H1 (cell line): ENCODE results near the gene MEIS2. TPM values are rescaled to one million over a fixed set of nuclear protein-coding genes. Genes with fewer than 3 reads are reported as not detected.

ENCODE experiments used
- CTCF ChIA-PET: fragments of 300-600 bp; sonication (Branson Sonifier 250); formaldehyde crosslinking; loops from one replicate; lab custom pipeline; 2021; ENCODE audit not compliant: partially characterized antibody; lab: Charles Lee
- POLR2A ChIA-PET: fragments of 300-600 bp; sonication (Branson Sonifier 250); formaldehyde crosslinking; loops from one replicate; lab custom pipeline; 2021; ENCODE audit warnings: inconsistent platforms; ENCODE audit not compliant: partially characterized antibody; lab: Charles Lee
- DNase-seq, 2 experiments: peaks; one replicate each; pipeline versions ENCODE4 v3.0.0 to v3.0.0-alpha.2; 2010 to 2022; ENCODE audit warnings: low spot score in 2 of 2, low read depth in 1 of 2, mixed read lengths in 1 of 2
- FAIRE-seq: peaks from 2 replicates; lab custom pipeline; 2011; peaks lifted over from hg19 to GRCh38; lab: Jason Lieb, UNC
- H2AFZ ChIP-seq: 2 replicates; pipeline ENCODE4 v1.8.1; 2012; ENCODE audit warnings: low read length, inconsistent platforms
- H2AK5ac ChIP-seq: 2 replicates; pipeline ENCODE4 v1.6.1; 2013; ENCODE audit warnings: low read depth, low read length
- H2BK120ac ChIP-seq: replicated peaks from 2 replicates; pipeline ENCODE3; 2013; ENCODE audit warnings: low read depth, low read length, inconsistent platforms
- H2BK12ac ChIP-seq: 2 replicates; pipeline ENCODE4 v1.6.1; 2013; ENCODE audit warnings: low read depth, low read length
- H2BK15ac ChIP-seq: 2 replicates; pipeline ENCODE4 v1.6.1; 2013; ENCODE audit warnings: low read length
- H2BK20ac ChIP-seq: 2 replicates; pipeline ENCODE4 v1.6.1; 2013; ENCODE audit warnings: low read length
- H2BK5ac ChIP-seq: 2 replicates; pipeline ENCODE4 v1.6.1; 2013; ENCODE audit warnings: low read depth, low read length
- H3K14ac ChIP-seq: 2 replicates; pipeline ENCODE4 v1.6.1; 2013; ENCODE audit warnings: inconsistent platforms; ENCODE audit not compliant: insufficient read length
- H3K18ac ChIP-seq: 2 replicates; pipeline ENCODE4 v1.6.1; 2013; ENCODE audit warnings: low read length; ENCODE audit errors: extremely low read depth
- H3K23ac ChIP-seq: 2 replicates; pipeline ENCODE4 v1.6.1; 2013; ENCODE audit warnings: inconsistent platforms; ENCODE audit not compliant: insufficient read length
- H3K23me2 ChIP-seq: 2 replicates; pipeline ENCODE4 v1.6.1; 2013; ENCODE audit warnings: low read depth, low read length
- H3K27ac ChIP-seq: 2 replicates; pipeline ENCODE4 v1.6.1; 2011; ENCODE audit warnings: low read depth, low read length, inconsistent platforms
- H3K27me3 ChIP-seq, 4 experiments: replicated peaks in 1 of 4; 1 replicate in 1 of 4; 2 replicates in 3 of 4; pipeline versions ENCODE4 v1.6.1 to v1.8.1; 2011 to 2013; ENCODE audit warnings: low read length in 3 of 4, mild to moderate bottlenecking in 3 of 4, inconsistent platforms in 2 of 4, mixed read lengths in 2 of 4, moderate library complexity in 1 of 4; ENCODE audit not compliant: control insufficient read depth in 3 of 4, insufficient read depth in 3 of 4; ENCODE audit errors: extremely low read depth in 1 of 4
- H3K36me3 ChIP-seq, 4 experiments: 2 replicates each; pipeline versions ENCODE4 v1.6.1 to v1.8.1; 2011 to 2013; ENCODE audit warnings: mild to moderate bottlenecking in 4 of 4, low read length in 3 of 4, moderate library complexity in 2 of 4, control low read depth in 1 of 4, inconsistent platforms in 1 of 4; ENCODE audit not compliant: insufficient read depth in 4 of 4, control insufficient read depth in 2 of 4
- H3K4ac ChIP-seq: replicated peaks from 2 replicates; pipeline ENCODE3; 2013; ENCODE audit warnings: low read length, low read depth, mixed read lengths, inconsistent platforms; ENCODE audit not compliant: insufficient read length
- H3K4me1 ChIP-seq, 4 experiments: replicated peaks in 1 of 4; 1 replicate in 1 of 4; 2 replicates in 3 of 4; pipeline versions ENCODE4 v1.6.1 to v1.8.1; 2011 to 2013; ENCODE audit warnings: low read length in 3 of 4, inconsistent platforms in 2 of 4, mixed read lengths in 1 of 4; ENCODE audit not compliant: insufficient read depth in 4 of 4, control insufficient read depth in 3 of 4
- H3K4me2 ChIP-seq, 2 experiments: 2 replicates each; pipeline versions ENCODE4 v1.6.1 to v1.8.1; 2011 to 2013; ENCODE audit warnings: low read depth in 2 of 2, low read length in 2 of 2, control low read depth in 1 of 2, inconsistent platforms in 1 of 2, mild to moderate bottlenecking in 1 of 2; ENCODE audit not compliant: insufficient read depth in 1 of 2
- H3K4me3 ChIP-seq, 4 experiments: fragments of 200-600, 300-600 bp in 1 of 4; sonication (generic), shearing (Covaris generic), sonication (Bioruptor Twin) in 1 of 4; 2 replicates each; pipeline versions ENCODE4 v1.5.1 to v1.8.1; 2011 to 2016; ENCODE audit warnings: low read length in 4 of 4, low read depth in 3 of 4, control low read depth in 2 of 4, inconsistent platforms in 2 of 4, mild to moderate bottlenecking in 2 of 4, mixed read lengths in 1 of 4, moderate library complexity in 1 of 4; ENCODE audit not compliant: insufficient read depth in 2 of 4; ENCODE audit errors: extremely low read depth in 1 of 4
- H3K56ac ChIP-seq: replicated peaks from 2 replicates; pipeline ENCODE3; 2013; ENCODE audit warnings: low read depth, mild to moderate bottlenecking, mixed read lengths, low read length, inconsistent platforms; ENCODE audit not compliant: insufficient read length
- H3K79me1 ChIP-seq: 2 replicates; pipeline ENCODE4 v1.6.1; 2013; ENCODE audit warnings: low read depth, low read length, control low read depth
- H3K79me2 ChIP-seq, 2 experiments: 2 replicates each; pipeline versions ENCODE4 v1.6.1 to v1.8.1; 2012 to 2013; ENCODE audit warnings: low read length in 2 of 2, mild to moderate bottlenecking in 2 of 2, inconsistent platforms in 1 of 2; ENCODE audit not compliant: insufficient read depth in 2 of 2, control insufficient read depth in 1 of 2
- H3K9ac ChIP-seq, 4 experiments: replicated peaks in 1 of 4; 1 replicate in 1 of 4; 2 replicates in 3 of 4; pipeline versions ENCODE4 v1.6.1 to v1.8.1; 2011 to 2013; ENCODE audit warnings: low read depth in 3 of 4, low read length in 3 of 4, control low read depth in 2 of 4, mild to moderate bottlenecking in 2 of 4, moderate library complexity in 2 of 4, inconsistent platforms in 1 of 4; ENCODE audit errors: extremely low read depth in 1 of 4
- H3K9me3 ChIP-seq, 2 experiments: 2 replicates each; pipeline versions ENCODE4 v1.6.1 to v1.8.1; 2012 to 2013; ENCODE audit warnings: mild to moderate bottlenecking in 2 of 2, moderate library complexity in 2 of 2, control low read depth in 1 of 2, inconsistent platforms in 1 of 2, low read depth in 1 of 2, low read length in 1 of 2, mixed read lengths in 1 of 2; ENCODE audit not compliant: insufficient read depth in 2 of 2
- H4K20me1 ChIP-seq, 2 experiments: replicated peaks in 1 of 2; 2 replicates each; pipeline versions ENCODE3 to v1.8.1; 2011 to 2013; ENCODE audit warnings: inconsistent platforms in 2 of 2, low read length in 2 of 2, mild to moderate bottlenecking in 1 of 2; ENCODE audit not compliant: insufficient read depth in 2 of 2, control insufficient read depth in 1 of 2
- H4K5ac ChIP-seq: 2 replicates; pipeline ENCODE4 v1.6.1; 2013; ENCODE audit warnings: low read length, low read depth, mixed read lengths, inconsistent platforms; ENCODE audit not compliant: insufficient read length
- H4K8ac ChIP-seq: 2 replicates; pipeline ENCODE4 v1.8.0; 2013; ENCODE audit warnings: mild to moderate bottlenecking, moderate library complexity, low read length, inconsistent platforms; ENCODE audit not compliant: insufficient read depth; ENCODE audit errors: extremely low read depth
- H4K91ac ChIP-seq: replicated peaks from 2 replicates; pipeline ENCODE3; 2013; ENCODE audit warnings: low read length, mixed read lengths, inconsistent platforms; ENCODE audit not compliant: insufficient read length
- NANOG ChIP-seq: IDR thresholded peaks from 2 replicates; pipeline ENCODE4 v1.6.1; 2011; ENCODE audit warnings: low read length, low read depth, mild to moderate bottlenecking, inconsistent platforms; ENCODE audit not compliant: insufficient read depth, poor library complexity, severe bottlenecking
- RNF2 ChIP-seq: fragments of 200-900, 300-1000 bp; sonication (generic); IDR thresholded peaks from 2 replicates; pipeline ENCODE4 v1.7.1; 2016; ENCODE audit warnings: borderline replicate concordance, low read depth, mild to moderate bottlenecking, antibody characterized with exemption, low read length; ENCODE audit not compliant: poor library complexity, severe bottlenecking; ENCODE audit errors: missing control alignments
- WGBS, 2 experiments: shearing (Covaris generic) in 1 of 2; methylation state at CpG; one replicate each; pipeline versions ENCODE4 v1.1.6 to v1.1.7; 2013 to 2015; ENCODE audit warnings: low lambda C conversion rate in 2 of 2, mixed read lengths in 2 of 2, inconsistent platforms in 1 of 2, low coverage in 1 of 2, missing lambda C conversion rate in 1 of 2; ENCODE audit not compliant: insufficient replicate concordance in 2 of 2, insufficient coverage in 1 of 2, insufficient read length in 1 of 2; ENCODE audit errors: extremely low coverage in 1 of 2, missing lambda C conversion rate in 1 of 2; 5-methylcytosine and 5-hydroxymethylcytosine counted together
- polyA plus RNA-seq, 7 experiments: library from polyadenylated mRNA; depleted of rRNA in 3 of 7; stranded (reverse) in 5 of 7; unstranded in 2 of 7; fragments of >200 nt in 5 of 7; fragments of 200-250 nt in 2 of 7; gene quantifications; 1 replicate in 5 of 7; 2 replicates in 1 of 7; 4 replicates in 1 of 7; pipeline versions ENCODE4 v1.2.1 to v1.2.3, GENCODE V29; 2011 to 2013; ENCODE audit warnings: missing spikeins in 2 of 7, mixed read lengths in 2 of 7
- total RNA-seq: library from RNA; stranded (reverse); fragmentation: NEBNext Ultra II Directional; extraction: Animal tissue kit (Norgen Biotek cat#: 25700); gene quantifications from 2 replicates; pipeline ENCODE4 v1.2.1, GENCODE V29; 2021

The MEIS2 gene
- total and polyA plus RNA-seq, 2 of the 8 experiments (the other 6 are each of a cell fraction or from before 2014, with no cell fraction given), result 0.22 to 1.2 TPM

DNA sequence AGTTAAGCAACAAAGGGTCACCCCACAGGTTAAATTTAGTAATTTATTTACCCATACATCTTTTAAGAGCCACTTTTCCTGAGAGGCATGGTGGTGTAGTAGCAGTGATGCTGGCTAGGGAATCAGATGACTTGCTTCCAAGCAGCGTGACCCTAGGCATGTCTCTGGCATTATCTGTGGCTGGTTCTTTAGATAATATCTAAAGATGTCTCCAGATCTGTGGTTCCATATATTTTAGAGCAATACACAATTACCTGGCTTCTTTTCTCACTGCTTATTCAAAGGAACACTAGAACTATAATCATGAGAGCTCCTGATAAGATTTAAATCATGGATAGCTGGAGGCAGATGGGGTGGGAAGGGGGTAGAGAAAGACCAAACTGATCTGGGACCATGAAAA lies 21.1 kb upstream of the MEIS2 start:
- H2BK20ac ChIP-seq, result no peak overlapping the region

More for the DNA sequence above, 21.1 kb upstream of the MEIS2 start:
- no peak overlapping the region for H3K14ac ChIP-seq
- no peaks in the 10 kb centered on the region for H3K23me2 ChIP-seq
- no peak overlapping the region for H3K4me3 ChIP-seq
- H3K27me3 ChIP-seq, result no peaks in the 10 kb centered on the region
- no peak overlapping the region for H2BK5ac ChIP-seq
- TF ChIP-seq NANOG, result no peak
- TF ChIP-seq RNF2, result no peak
- TF ChIP-seq, all 59 proteins: peak for 0
- no peak overlapping the region for H3K4me2 ChIP-seq
- no peaks in the 10 kb centered on the region for H3K36me3 ChIP-seq
- no peak overlapping the region for H2BK15ac ChIP-seq
- FAIRE-seq, result no peak
- no peaks in the 10 kb centered on the region for H3K79me2 ChIP-seq
- H2AFZ ChIP-seq, result no peak overlapping the region
- no peak overlapping the region for H4K8ac ChIP-seq
- H4K91ac ChIP-seq, result no peak overlapping the region
- CTCF ChIA-PET, result interaction anchor here (1.0 to 4.0 kb wide), 2 partner anchors 8 to 13 kb away, joined by 3 to 18 read pairs; no protein-coding TSS in a partner anchor
- no peak overlapping the region for H3K27ac ChIP-seq
- POLR2A ChIA-PET, result no interaction called here
- H3K9ac ChIP-seq, result no peak overlapping the region
- H3K56ac ChIP-seq, result no peak overlapping the region
- H3K79me1 ChIP-seq, result no peaks in the 10 kb centered on the region
- no peak overlapping the region for H2AK5ac ChIP-seq
- no peak overlapping the region for H4K5ac ChIP-seq
- H3K9me3 ChIP-seq, result no peaks in the 10 kb centered on the region
- no peak overlapping the region for H2BK120ac ChIP-seq
- no peak overlapping the region for H3K23ac ChIP-seq
- no peak overlapping the region for H3K4ac ChIP-seq
- H4K20me1 ChIP-seq, result no peaks in the 10 kb centered on the region
- no peak overlapping the region for H3K18ac ChIP-seq
- WGBS, 2 experiments, result 76% methylated on average over 1 of the region's 1 CpG; no CpG with 5 or more reads in 1 of the 2 experiments
- H3K4me1 ChIP-seq, result peaks cover 0 to 3% (median 0%) of the 10 kb centered on the region in 4 experiments; a peak in 3 of 7 replicates
- no peak overlapping the region for H2BK12ac ChIP-seq
- DNase-seq, result no peak
